Measurements from ENCODE around the gene AK3. TPM values are rescaled to one million over a fixed set of nuclear protein-coding genes. Genes with fewer than 3 reads are reported as not detected.
"Not testable (repeated sequence)": the region's sequence is repeated elsewhere in the genome, so short reads cannot be mapped to it uniquely, and the experiment has no call there.

AK3 gene
- total RNA-seq: 10 to 100 TPM; 36.9 to 37.1 TPM

DNA sequence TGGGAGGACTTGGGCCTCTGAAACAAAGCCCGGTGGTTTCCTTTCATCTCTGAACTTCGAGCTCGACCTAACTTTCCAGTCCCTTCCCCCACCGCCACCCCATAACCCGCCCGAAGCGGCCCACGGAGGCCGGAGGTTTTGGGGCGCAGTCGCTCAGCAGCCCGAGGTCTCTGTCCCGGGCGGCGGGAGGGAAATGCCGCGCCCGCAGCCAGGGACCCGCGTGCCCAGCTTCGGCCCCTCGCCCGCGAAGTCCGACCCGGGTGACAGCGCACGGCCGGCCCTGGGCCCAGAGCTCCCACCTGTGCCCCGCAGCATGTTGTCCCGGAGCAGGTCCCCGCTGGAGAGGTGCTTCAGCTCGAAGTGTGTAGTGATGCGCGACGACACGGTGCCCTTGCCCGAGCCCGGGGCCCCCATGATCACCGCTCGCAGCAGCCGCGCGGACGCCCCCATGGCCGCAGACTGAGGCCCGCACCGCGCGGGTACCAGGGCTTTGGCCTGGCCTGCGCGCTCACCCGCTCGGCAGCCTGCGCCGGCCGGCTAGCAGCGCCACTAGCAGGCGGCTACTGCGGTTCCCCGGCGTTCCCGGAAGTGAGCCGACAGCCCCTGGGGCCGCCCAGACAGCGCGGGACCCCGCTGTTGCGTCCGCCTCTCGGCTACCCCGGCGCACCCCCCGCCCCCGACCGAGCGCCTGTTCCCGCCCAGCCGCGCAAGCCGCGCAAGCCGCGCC is at the start of gene AK3:
AK3 (minus strand) TSS at position 565 of the 727 bp plus-strand sequence; CDS start at position 450, 115 bp downstream.
- DNase-seq (peak; percentile 90 to 91), ATAC-seq (replicated peaks in 1 of 2) (peak; percentile 94)
- Mint-ChIP-seq H3K36me3 (ENCODE audit: insufficient read depth in 2 of 2) (peaks cover 6 to 7% of the 10 kb centered on the region in 2 donors), H3K9me3 (peaks cover 1 to 3% of the 10 kb centered on the region in 2 donors), H3K27ac (peak within 1 kb of the TSS; percentile 97), H3K4me1 (ENCODE audit: low read depth) (peaks cover 51% of the 10 kb centered on the region), H3K4me3 (peak within 1 kb of the TSS; percentile 87 to 94), H3K27me3 (ENCODE audit: low read depth) (no peaks in the 10 kb centered on the region)

DNA sequence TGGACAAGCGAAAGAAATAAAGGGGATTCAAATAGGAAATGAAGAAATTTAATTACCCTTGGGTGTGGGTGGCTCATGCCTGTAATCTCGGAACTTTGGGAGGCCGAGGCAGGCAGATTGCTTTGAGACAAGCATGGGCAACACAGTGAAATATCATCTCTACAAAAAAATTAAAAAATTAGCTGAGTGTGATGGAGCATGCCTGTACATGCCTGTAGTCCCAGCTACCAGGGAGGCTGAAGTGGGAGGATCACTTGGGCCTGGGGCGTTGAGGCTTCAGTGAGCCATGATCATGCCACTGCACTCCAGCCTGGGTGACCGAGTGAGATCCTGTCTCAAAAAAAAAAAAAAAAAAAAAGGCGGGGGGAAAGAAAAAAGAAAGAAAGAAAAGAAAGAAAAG is 47.7 kb upstream of the AK3 start:
- Mint-ChIP-seq H3K27ac (no peak overlapping the region), H3K9me3 (peaks cover 0 to 2% of the 10 kb centered on the region in 2 donors), H3K36me3 (ENCODE audit: insufficient read depth in 2 of 2) (no peaks in the 10 kb centered on the region), H3K27me3 (ENCODE audit: low read depth) (no peaks in the 10 kb centered on the region), H3K4me3 (no peak overlapping the region), H3K4me1 (ENCODE audit: low read depth) (peaks cover 38% of the 10 kb centered on the region)
- ATAC-seq (replicated peaks in 1 of 2): no peak
- DNase-seq: no peak

DNA sequence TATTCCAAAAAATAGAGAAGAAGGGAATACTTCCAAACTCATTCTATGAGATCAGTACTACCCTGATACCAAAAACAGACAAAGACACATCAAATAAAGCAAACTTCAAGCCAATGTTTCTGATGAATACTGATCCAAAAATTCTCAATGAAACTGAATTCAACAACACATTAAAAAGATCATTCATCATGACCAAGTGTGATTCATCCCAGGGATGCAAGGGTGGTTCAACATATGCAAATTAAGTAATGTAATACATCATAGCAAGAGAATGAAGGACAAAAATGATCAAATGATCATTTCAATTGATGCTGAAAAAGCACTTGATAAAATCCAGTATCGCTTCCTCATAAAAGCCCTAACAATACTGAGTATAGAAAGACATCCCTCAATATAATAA is 46.9 kb upstream of the AK3 start:
- Mint-ChIP-seq H3K27ac (no peak overlapping the region), H3K27me3 (ENCODE audit: low read depth) (no peaks in the 10 kb centered on the region), H3K9me3 (peaks cover 0 to 2% of the 10 kb centered on the region in 2 donors), H3K4me1 (ENCODE audit: low read depth) (peaks cover 35% of the 10 kb centered on the region), H3K4me3 (no peak overlapping the region), H3K36me3 (ENCODE audit: insufficient read depth in 2 of 2) (no peaks in the 10 kb centered on the region)
- DNase-seq (no peak), ATAC-seq (replicated peaks in 1 of 2) (no peak)

DNA sequence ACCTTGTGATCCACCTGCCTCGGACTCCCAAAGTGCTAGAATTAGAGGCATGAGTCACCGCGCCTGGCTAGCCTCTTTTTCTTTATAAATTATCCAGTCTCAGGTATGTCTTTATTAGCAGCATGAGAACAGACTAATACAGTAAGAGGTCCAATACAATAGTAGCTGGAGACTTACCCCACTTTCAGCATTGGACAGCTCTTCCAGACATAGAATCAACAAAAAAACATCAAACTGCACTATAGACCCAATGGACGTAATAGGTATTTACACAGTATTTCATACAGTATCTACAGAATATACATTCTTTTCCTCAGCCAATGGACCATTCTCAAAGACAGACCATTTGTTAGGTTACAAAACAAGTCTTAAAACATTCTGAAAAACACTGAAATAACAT is 45.6 kb upstream of the AK3 start:
- no peak overlapping the region for H3K4me3 Mint-ChIP-seq
- ATAC-seq (replicated peaks in 1 of 2): no peak
- H3K27me3 Mint-ChIP-seq (ENCODE audit: low read depth): peaks cover 4% of the 10 kb centered on the region
- no peak overlapping the region for H3K27ac Mint-ChIP-seq
- peaks cover 0 to 2% of the 10 kb centered on the region in 2 donors for H3K9me3 Mint-ChIP-seq
- no peaks in the 10 kb centered on the region for H3K36me3 Mint-ChIP-seq (ENCODE audit: insufficient read depth in 2 of 2)
- peaks cover 29% of the 10 kb centered on the region for H3K4me1 Mint-ChIP-seq (ENCODE audit: low read depth)
- DNase-seq: no peak

DNA sequence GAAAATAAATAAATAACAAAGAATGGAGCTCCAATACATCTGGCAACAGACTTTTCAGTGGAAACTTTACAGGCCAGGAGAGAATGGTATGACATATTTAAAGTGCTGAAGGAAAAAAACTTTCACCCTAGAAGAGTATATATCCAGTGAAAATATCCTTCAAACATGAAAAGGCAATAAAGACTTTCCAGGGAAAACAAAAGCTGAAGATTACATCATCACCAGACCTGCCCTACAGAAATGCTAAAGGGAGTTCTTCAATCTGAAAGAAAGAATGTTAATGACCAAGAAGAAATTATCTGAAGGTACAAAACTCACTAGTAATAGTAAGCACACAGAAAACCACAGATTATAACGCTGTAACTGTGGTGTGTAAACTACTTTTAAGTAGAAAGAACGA is 43.4 kb upstream of the AK3 start:
- Mint-ChIP-seq H3K4me3 (no peak overlapping the region), H3K27ac (no peak overlapping the region), H3K27me3 (ENCODE audit: low read depth) (peaks cover 7% of the 10 kb centered on the region), H3K9me3 (no peaks in the 10 kb centered on the region), H3K36me3 (ENCODE audit: insufficient read depth in 2 of 2) (no peaks in the 10 kb centered on the region), H3K4me1 (ENCODE audit: low read depth) (peaks cover 15% of the 10 kb centered on the region)
- ATAC-seq (replicated peaks in 1 of 2): no peak
- DNase-seq: no peak

DNA sequence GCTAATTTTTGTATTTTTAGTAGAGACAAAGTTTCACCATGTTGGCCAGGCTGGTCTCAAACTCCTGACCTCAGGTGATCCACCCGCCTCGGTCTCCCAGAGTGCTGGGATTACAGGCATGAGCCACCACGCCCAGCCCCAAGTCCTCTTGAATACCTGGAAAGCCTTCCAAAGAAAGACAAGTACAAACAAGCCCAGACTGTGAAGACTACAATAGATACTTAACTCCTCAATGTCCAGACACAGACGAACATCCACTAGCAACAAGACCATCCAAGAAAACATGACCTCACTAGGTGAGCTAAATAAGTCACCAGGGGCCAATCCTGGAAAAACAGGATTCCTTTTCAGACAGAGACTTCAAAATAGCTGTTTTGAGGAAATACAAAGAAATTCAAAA is 42.2 kb upstream of the AK3 start:
- H3K27ac Mint-ChIP-seq; H3K9me3 Mint-ChIP-seq; DNase-seq; H3K27me3 Mint-ChIP-seq (ENCODE audit: low read depth); H3K4me1 Mint-ChIP-seq (ENCODE audit: low read depth); H3K36me3 Mint-ChIP-seq (ENCODE audit: insufficient read depth in 2 of 2); ATAC-seq (replicated peaks in 1 of 2); H3K4me3 Mint-ChIP-seq: not testable (repeated sequence)

DNA sequence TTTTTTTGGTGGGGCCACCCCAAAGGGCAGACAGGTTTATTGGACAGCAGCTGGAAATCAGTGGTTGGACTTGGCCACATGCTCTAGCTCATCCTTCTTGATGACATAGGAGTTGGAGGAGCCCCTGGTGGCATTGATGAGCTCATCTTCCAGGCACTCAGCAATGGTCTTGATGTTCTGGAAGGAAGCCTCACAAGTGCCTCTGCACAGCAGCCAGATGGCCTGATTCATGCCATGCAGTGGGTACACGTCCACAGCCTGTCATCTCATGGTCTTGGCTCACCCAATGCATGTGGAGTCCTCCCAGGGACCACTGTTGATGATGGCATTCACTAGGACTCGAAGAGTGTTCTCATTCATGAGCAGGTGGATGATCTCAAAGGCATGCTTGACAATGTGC is 40.4 kb upstream of the AK3 start:
- H3K27ac Mint-ChIP-seq: no peak overlapping the region
- no peak overlapping the region for H3K4me3 Mint-ChIP-seq
- H3K27me3 Mint-ChIP-seq (ENCODE audit: low read depth): peaks cover 7% of the 10 kb centered on the region
- H3K4me1 Mint-ChIP-seq (ENCODE audit: low read depth): no peaks in the 10 kb centered on the region
- no peaks in the 10 kb centered on the region for H3K9me3 Mint-ChIP-seq
- ATAC-seq (replicated peaks in 1 of 2): no peak
- H3K36me3 Mint-ChIP-seq (ENCODE audit: insufficient read depth in 2 of 2): no peaks in the 10 kb centered on the region
- DNase-seq: no peak

DNA sequence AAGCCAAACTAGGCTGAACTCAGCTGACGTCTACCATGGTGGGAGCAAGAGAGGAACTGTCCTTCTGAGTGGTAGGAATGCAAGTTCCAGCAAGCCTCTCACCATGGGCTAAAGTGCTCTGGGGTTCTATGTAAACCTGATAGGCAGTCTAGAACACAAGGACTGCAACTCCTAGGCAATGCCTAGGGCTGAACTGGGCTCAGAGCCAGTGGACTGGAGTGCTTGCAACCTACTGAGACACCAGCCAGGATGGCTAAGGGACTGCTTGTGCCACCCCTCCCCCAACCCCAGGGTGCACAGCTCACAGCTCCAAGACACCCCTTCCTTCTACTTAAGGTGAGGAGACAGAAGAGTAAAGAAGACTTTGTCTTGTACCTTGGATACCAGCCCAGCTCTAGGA is 39.6 kb upstream of the AK3 start:
- DNase-seq: no peak
- Mint-ChIP-seq H3K4me3 (no peak overlapping the region), H3K4me1 (ENCODE audit: low read depth) (no peaks in the 10 kb centered on the region), H3K9me3 (no peaks in the 10 kb centered on the region), H3K27me3 (ENCODE audit: low read depth) (peaks cover 7% of the 10 kb centered on the region), H3K27ac (no peak overlapping the region), H3K36me3 (ENCODE audit: insufficient read depth in 2 of 2) (no peaks in the 10 kb centered on the region)
- no peak for ATAC-seq (replicated peaks in 1 of 2)

DNA sequence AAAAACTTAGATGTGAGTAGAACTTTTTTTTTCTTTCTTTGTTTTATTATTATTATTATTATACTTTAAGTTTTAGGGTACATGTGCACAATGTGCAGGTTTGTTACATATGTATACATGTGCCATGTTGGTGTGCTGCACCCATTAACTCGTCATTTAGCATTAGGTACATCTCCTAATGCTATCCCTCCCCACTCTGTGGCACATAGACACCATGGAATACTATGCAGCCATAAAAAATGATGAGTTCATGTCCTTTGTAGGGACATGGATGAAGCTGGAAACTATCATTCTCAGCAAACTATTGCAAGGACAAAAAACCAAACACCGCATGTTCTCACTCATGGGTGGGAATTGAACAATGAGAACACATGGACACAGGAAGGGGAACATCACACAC is 34.0 kb upstream of the AK3 start:
- not testable (repeated sequence) for DNase-seq; H3K27ac Mint-ChIP-seq; H3K36me3 Mint-ChIP-seq (ENCODE audit: insufficient read depth in 2 of 2); H3K4me1 Mint-ChIP-seq (ENCODE audit: low read depth); H3K9me3 Mint-ChIP-seq; ATAC-seq (replicated peaks in 1 of 2); H3K4me3 Mint-ChIP-seq; H3K27me3 Mint-ChIP-seq (ENCODE audit: low read depth)

DNA sequence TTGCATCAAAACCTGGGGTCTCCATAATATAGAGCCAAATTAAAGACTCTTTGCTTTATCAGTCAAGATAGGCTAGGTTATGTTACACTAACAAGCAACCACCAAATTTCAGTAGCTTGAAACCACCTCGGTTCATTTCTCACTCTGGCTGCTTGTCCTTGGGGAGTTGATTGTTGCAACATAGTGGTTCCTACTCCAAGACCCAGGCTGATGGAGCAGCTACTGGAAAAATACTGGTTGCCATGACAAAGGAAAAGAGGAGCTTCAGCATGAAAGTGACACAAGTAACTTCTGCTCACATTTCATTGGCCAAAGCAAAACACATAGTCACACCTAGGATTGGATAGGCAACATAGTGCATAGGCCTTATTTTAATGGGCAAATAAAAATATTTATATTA is 33.2 kb upstream of the AK3 start:
- DNase-seq (no peak), ATAC-seq (replicated peaks in 1 of 2) (no peak)
- Mint-ChIP-seq H3K27ac (no peak overlapping the region), H3K4me3 (no peak overlapping the region), H3K9me3 (no peaks in the 10 kb centered on the region), H3K36me3 (ENCODE audit: insufficient read depth in 2 of 2) (no peaks in the 10 kb centered on the region), H3K27me3 (ENCODE audit: low read depth) (no peaks in the 10 kb centered on the region), H3K4me1 (ENCODE audit: low read depth) (peaks cover 4% of the 10 kb centered on the region)

DNA sequence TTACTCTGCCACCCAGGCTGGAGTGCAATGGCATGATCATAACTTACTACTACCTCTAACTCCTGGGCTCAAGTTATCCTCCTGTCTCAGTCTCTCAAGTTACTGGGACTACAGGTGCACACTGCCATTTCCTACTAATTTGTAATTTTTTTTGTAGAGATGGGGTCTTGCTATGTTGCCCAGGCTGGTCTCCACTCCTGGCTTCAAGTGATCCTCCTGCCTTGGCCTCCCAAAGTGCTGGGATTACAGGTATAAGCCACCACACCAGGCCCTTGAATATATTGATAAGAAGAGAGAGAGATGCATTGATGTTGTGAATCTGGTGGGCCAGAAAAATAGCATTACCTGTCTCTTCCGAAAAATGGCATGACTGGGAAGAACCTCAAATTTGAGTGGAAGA is 30.8 kb upstream of the AK3 start:
- no peak for ATAC-seq (replicated peaks in 1 of 2)
- Mint-ChIP-seq H3K27me3 (ENCODE audit: low read depth) (no peaks in the 10 kb centered on the region), H3K4me1 (ENCODE audit: low read depth) (peaks cover 7% of the 10 kb centered on the region), H3K9me3 (no peaks in the 10 kb centered on the region), H3K36me3 (ENCODE audit: insufficient read depth in 2 of 2) (no peaks in the 10 kb centered on the region), H3K27ac (no peak overlapping the region), H3K4me3 (no peak overlapping the region)
- DNase-seq: no peak

DNA sequence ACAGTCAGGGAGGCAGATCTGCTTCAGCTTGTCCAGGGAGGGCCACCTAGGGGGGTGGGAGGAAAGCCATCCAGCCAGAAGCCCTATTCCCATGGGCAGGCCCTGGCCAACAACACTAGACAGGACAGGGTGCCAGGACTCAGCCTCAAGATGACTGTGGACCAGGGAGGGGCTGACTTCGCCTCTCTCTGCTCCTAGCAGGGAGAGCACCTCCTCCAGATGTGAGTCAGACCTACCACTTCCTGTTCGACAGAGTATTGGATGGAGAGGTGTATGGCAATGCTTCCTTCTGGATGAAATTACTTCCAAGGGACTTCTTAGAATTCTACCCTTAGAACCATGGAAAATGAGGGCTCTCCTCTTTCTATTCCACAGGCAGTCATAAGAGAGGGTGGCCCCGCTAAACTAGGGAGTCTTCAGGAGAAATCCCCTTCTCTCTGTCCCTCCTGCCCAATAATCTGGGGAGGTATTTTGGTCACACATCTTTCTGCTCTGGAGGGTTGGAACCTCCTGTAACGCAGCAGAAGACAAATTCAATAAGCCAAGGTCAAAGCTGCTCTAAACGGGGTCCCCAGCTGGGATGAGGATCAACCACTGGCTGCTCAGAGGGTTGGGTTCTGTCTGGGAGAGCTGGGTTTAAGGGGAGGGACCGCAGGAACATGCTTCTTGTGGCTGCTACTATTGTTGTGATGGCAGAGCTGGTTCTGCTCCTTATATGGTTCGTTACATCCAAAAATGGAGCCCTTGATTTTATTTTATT is 28.5 kb upstream of the AK3 start:
- DNase-seq (peak in 1 of 2 donors; percentile 25), ATAC-seq (replicated peaks in 1 of 2) (peak; percentile 76 to 93)
- Mint-ChIP-seq H3K36me3 (ENCODE audit: insufficient read depth in 2 of 2) (no peaks in the 10 kb centered on the region), H3K4me3 (no peak overlapping the region), H3K27ac (no peak overlapping the region), H3K4me1 (ENCODE audit: low read depth) (peaks cover 7% of the 10 kb centered on the region), H3K9me3 (no peaks in the 10 kb centered on the region), H3K27me3 (ENCODE audit: low read depth) (no peaks in the 10 kb centered on the region)

DNA sequence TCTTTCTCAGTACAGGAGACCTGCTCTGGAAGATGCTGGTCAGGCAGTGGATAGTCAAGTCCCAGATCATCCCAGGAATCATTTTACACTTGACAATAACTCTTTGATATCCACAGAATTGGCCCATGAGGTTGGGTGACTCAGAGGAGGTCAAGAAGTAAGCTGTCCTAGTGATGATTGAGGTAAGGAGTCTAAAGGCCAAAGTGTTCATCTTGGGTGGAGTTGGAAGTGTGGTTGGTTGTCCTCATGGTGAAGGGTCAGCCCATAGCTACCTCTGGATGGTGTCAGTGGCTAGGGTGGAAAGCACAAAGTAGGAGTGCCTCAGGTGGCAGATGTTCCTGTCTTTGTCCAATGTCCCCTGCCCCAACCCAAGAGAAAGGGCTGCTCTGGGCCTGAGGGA is 27.7 kb upstream of the AK3 start:
- no peak overlapping the region for H3K27ac Mint-ChIP-seq
- DNase-seq: no peak
- ATAC-seq (replicated peaks in 1 of 2): no peak
- no peak overlapping the region for H3K4me3 Mint-ChIP-seq
- H3K9me3 Mint-ChIP-seq: no peaks in the 10 kb centered on the region
- H3K27me3 Mint-ChIP-seq (ENCODE audit: low read depth): no peaks in the 10 kb centered on the region
- peaks cover 7% of the 10 kb centered on the region for H3K4me1 Mint-ChIP-seq (ENCODE audit: low read depth)
- H3K36me3 Mint-ChIP-seq (ENCODE audit: insufficient read depth in 2 of 2): no peaks in the 10 kb centered on the region
